Trophoblast cell (in vitro differentiated cells and primary cell): ENCODE results near the gene PRPSAP1.

ENCODE experiments used
- DNase-seq, 2 donors: peaks; one replicate each; pipeline ENCODE4 v3.0.0-alpha.2; 2016
- H2AFZ ChIP-seq: 2 replicates; pipeline ENCODE4 v1.6.1; 2013; ENCODE audit warnings: low read length, moderate library complexity, mild to moderate bottlenecking; ENCODE audit not compliant: insufficient read depth, poor library complexity
- H2AK5ac ChIP-seq: 2 replicates; pipeline ENCODE4 v1.6.1; 2013; ENCODE audit warnings: mild to moderate bottlenecking, low read length
- H2BK120ac ChIP-seq: 2 replicates; pipeline ENCODE4 v1.6.1; 2013; ENCODE audit warnings: low read length, mild to moderate bottlenecking, moderate library complexity; ENCODE audit not compliant: insufficient read depth, poor library complexity
- H2BK12ac ChIP-seq: 2 replicates; pipeline ENCODE4 v1.6.1; 2013; ENCODE audit warnings: mild to moderate bottlenecking, low read length, moderate library complexity
- H2BK5ac ChIP-seq: 2 replicates; pipeline ENCODE4 v1.6.1; 2013; ENCODE audit warnings: low read length, low read depth, moderate library complexity, mild to moderate bottlenecking; ENCODE audit not compliant: poor library complexity
- H3K14ac ChIP-seq: 2 replicates; pipeline ENCODE4 v1.6.1; 2013; ENCODE audit warnings: mild to moderate bottlenecking, low read length
- H3K18ac ChIP-seq: 2 replicates; pipeline ENCODE4 v1.6.1; 2013; ENCODE audit warnings: mild to moderate bottlenecking, low read length
- H3K23ac ChIP-seq: 2 replicates; pipeline ENCODE4 v1.6.1; 2013; ENCODE audit warnings: low read length
- H3K27ac ChIP-seq: 2 replicates; pipeline ENCODE4 v1.5.1; 2013; ENCODE audit warnings: low read depth, mild to moderate bottlenecking, inconsistent platforms, low read length, moderate library complexity
- H3K27me3 ChIP-seq: 2 replicates; pipeline ENCODE4 v1.6.1; 2013; ENCODE audit warnings: inconsistent platforms, mild to moderate bottlenecking, low read length, moderate library complexity; ENCODE audit not compliant: insufficient read depth
- H3K36me3 ChIP-seq, 2 experiments: 1 replicate in 1 of 2; 2 replicates in 1 of 2; pipeline ENCODE4 v1.6.1; 2013; ENCODE audit warnings: low read length in 2 of 2, mild to moderate bottlenecking in 2 of 2, moderate library complexity in 1 of 2; ENCODE audit not compliant: insufficient read depth in 2 of 2, control insufficient read depth in 1 of 2
- H3K4ac ChIP-seq: 2 replicates; pipeline ENCODE4 v1.6.1; 2013; ENCODE audit warnings: low read depth, mild to moderate bottlenecking, low read length, moderate library complexity
- H3K4me1 ChIP-seq, 2 experiments: 1 replicate in 1 of 2; 2 replicates in 1 of 2; pipeline ENCODE4 v1.6.1; 2013; ENCODE audit warnings: low read length in 2 of 2, mild to moderate bottlenecking in 2 of 2, moderate library complexity in 1 of 2; ENCODE audit not compliant: insufficient read depth in 2 of 2, control insufficient read depth in 1 of 2
- H3K4me2 ChIP-seq: 2 replicates; pipeline ENCODE4 v1.6.1; 2013; ENCODE audit warnings: inconsistent platforms, mild to moderate bottlenecking, low read length, moderate library complexity
- H3K4me3 ChIP-seq: 2 replicates; pipeline ENCODE4 v1.5.1; 2013; ENCODE audit warnings: mild to moderate bottlenecking, low read depth, low read length, inconsistent platforms
- H3K79me1 ChIP-seq: one replicate; pipeline ENCODE4 v1.6.1; 2013; ENCODE audit warnings: low read length
- H3K79me2 ChIP-seq: 2 replicates; pipeline ENCODE4 v1.6.1; 2013; ENCODE audit warnings: low read length, mild to moderate bottlenecking; ENCODE audit not compliant: control insufficient read depth, insufficient read depth, poor library complexity
- H3K9ac ChIP-seq: 2 replicates; pipeline ENCODE4 v1.6.1; 2013; ENCODE audit warnings: mild to moderate bottlenecking, low read length
- H3K9me3 ChIP-seq: 2 replicates; pipeline ENCODE4 v1.6.1; 2013; ENCODE audit warnings: low read depth, mild to moderate bottlenecking, control low read depth, inconsistent platforms, low read length; ENCODE audit not compliant: insufficient read depth
- H4K12ac ChIP-seq: 2 replicates; pipeline ENCODE4 v1.6.1; 2013; ENCODE audit warnings: low read depth, mild to moderate bottlenecking, low read length, moderate library complexity
- H4K8ac ChIP-seq: 2 replicates; pipeline ENCODE4 v1.6.1; 2013; ENCODE audit warnings: low read depth, mild to moderate bottlenecking, low read length, moderate library complexity
- H4K91ac ChIP-seq: one replicate; pipeline ENCODE4 v1.6.1; 2013; ENCODE audit warnings: low read depth, mild to moderate bottlenecking, low read length, moderate library complexity
- WGBS: extraction: QIAGEN DNeasy Blood & Tissue Kit; methylation state at CpG from one replicate; pipeline ENCODE4 v1.1.7; 2013; ENCODE audit warnings: missing lambda C conversion rate; ENCODE audit not compliant: insufficient read length, insufficient coverage; ENCODE audit errors: extremely low coverage; 5-methylcytosine and 5-hydroxymethylcytosine counted together

PRPSAP1 gene

GRCh38 chr17:76369379-76369778 lies 15.7 kb upstream of the PRPSAP1 start:
- Histone ChIP-seq H2BK5ac (no peak overlapping the region), H3K23ac (no peak overlapping the region), H4K91ac (no peak overlapping the region), H3K79me2 (no peaks in the 10 kb centered on the region), H3K9me3 (peaks cover 2% of the 10 kb centered on the region), H3K4ac (no peak overlapping the region), H4K12ac (no peak overlapping the region), H2AK5ac (no peak overlapping the region), H3K27ac (no peak overlapping the region), H3K18ac (no peak overlapping the region), H3K27me3 (no peaks in the 10 kb centered on the region), H3K36me3 (no peaks in the 10 kb centered on the region), H2BK120ac (no peak overlapping the region), H2BK12ac (no peak overlapping the region), H3K4me1 (peaks cover 0 to 5% of the 10 kb centered on the region in 2 experiments), H2AFZ (no peak overlapping the region), H4K8ac (no peak overlapping the region), H3K9ac (no peak overlapping the region), H3K4me2 (no peak overlapping the region), H3K14ac (no peak overlapping the region), H3K79me1 (no peaks in the 10 kb centered on the region), H3K4me3 (no peak overlapping the region)
- no peak for DNase-seq
- WGBS = no CpG with 5 or more reads among the region's 10 CpGs

- WGBS = no CpG with 5 or more reads among the region's 11 CpGs
Observed at GRCh38 chr17:76368545-76368944, 14.8 kb upstream of the PRPSAP1 start.

GRCh38 chr17:76367642-76368041 lies 13.9 kb upstream of the PRPSAP1 start:
- H3K18ac ChIP-seq = no peak overlapping the region
- no peak overlapping the region for H4K8ac ChIP-seq
- H3K79me1 ChIP-seq = no peaks in the 10 kb centered on the region
- no peaks in the 10 kb centered on the region for H3K27me3 ChIP-seq
- H2AK5ac ChIP-seq = no peak overlapping the region
- no peak overlapping the region for H4K91ac ChIP-seq
- H3K4me3 ChIP-seq = no peak overlapping the region
- H2AFZ ChIP-seq = no peak overlapping the region
- H3K14ac ChIP-seq = no peak overlapping the region
- H3K23ac ChIP-seq = no peak overlapping the region
- no peak for DNase-seq
- H3K9ac ChIP-seq = no peak overlapping the region
- no CpG with 5 or more reads among the region's 6 CpGs for WGBS
- H2BK12ac ChIP-seq = no peak overlapping the region
- H4K12ac ChIP-seq = no peak overlapping the region
- H2BK5ac ChIP-seq = no peak overlapping the region
- H3K36me3 ChIP-seq = no peaks in the 10 kb centered on the region
- no peaks in the 10 kb centered on the region for H3K4me1 ChIP-seq
- peaks cover 2% of the 10 kb centered on the region for H3K9me3 ChIP-seq
- H3K79me2 ChIP-seq = no peaks in the 10 kb centered on the region
- no peak overlapping the region for H3K4ac ChIP-seq
- no peak overlapping the region for H2BK120ac ChIP-seq
- H3K4me2 ChIP-seq = no peak overlapping the region
- no peak overlapping the region for H3K27ac ChIP-seq

More at GRCh38 chr17:76368545-76368944, 14.8 kb upstream of the PRPSAP1 start:
- no peak overlapping the region for H2BK5ac ChIP-seq
- no peak overlapping the region for H3K27ac ChIP-seq
- no peaks in the 10 kb centered on the region for H3K36me3 ChIP-seq
- no peaks in the 10 kb centered on the region for H3K79me1 ChIP-seq
- H3K18ac ChIP-seq = no peak overlapping the region
- peaks cover 0 to under 1% of the 10 kb centered on the region in 2 experiments for H3K4me1 ChIP-seq
- H2BK120ac ChIP-seq = no peak overlapping the region
- no peak overlapping the region for H2AFZ ChIP-seq
- H3K9me3 ChIP-seq = peaks cover 2% of the 10 kb centered on the region
- H3K23ac ChIP-seq = no peak overlapping the region
- H3K27me3 ChIP-seq = no peaks in the 10 kb centered on the region
- H3K14ac ChIP-seq = no peak overlapping the region
- H3K4me2 ChIP-seq = no peak overlapping the region
- H4K8ac ChIP-seq = no peak overlapping the region
- H3K4me3 ChIP-seq = no peak overlapping the region
- no peak overlapping the region for H2AK5ac ChIP-seq
- H2BK12ac ChIP-seq = no peak overlapping the region
- H4K12ac ChIP-seq = no peak overlapping the region
- H3K79me2 ChIP-seq = no peaks in the 10 kb centered on the region
- H4K91ac ChIP-seq = no peak overlapping the region
- H3K9ac ChIP-seq = no peak overlapping the region
- H3K4ac ChIP-seq = no peak overlapping the region
- no peak for DNase-seq

GRCh38 chr17:76366247-76366646 lies 12.5 kb upstream of the PRPSAP1 start:
- Histone ChIP-seq H3K36me3 (no peaks in the 10 kb centered on the region), H4K12ac (no peak overlapping the region), H4K91ac (no peak overlapping the region), H3K4me3 (no peak overlapping the region), H2AFZ (no peak overlapping the region), H2BK12ac (no peak overlapping the region), H3K18ac (no peak overlapping the region), H3K27me3 (no peaks in the 10 kb centered on the region), H4K8ac (no peak overlapping the region), H3K27ac (no peak overlapping the region), H3K4me2 (no peak overlapping the region), H3K23ac (no peak overlapping the region), H3K79me2 (no peaks in the 10 kb centered on the region), H3K9ac (no peak overlapping the region), H3K4me1 (no peaks in the 10 kb centered on the region), H3K79me1 (no peaks in the 10 kb centered on the region), H3K14ac (no peak overlapping the region), H2BK5ac (no peak overlapping the region), H3K4ac (no peak overlapping the region), H2BK120ac (no peak overlapping the region), H3K9me3 (peaks cover 2% of the 10 kb centered on the region), H2AK5ac (no peak overlapping the region)
- no peak for DNase-seq
- WGBS = no CpG with 5 or more reads among the region's 3 CpGs
